ENCODE results near the gene AWAT2. TPM values are rescaled to one million over a fixed set of nuclear protein-coding genes. Genes with fewer than 3 reads are reported as not detected.

The AWAT2 gene
- total and polyA plus RNA-seq, 2 experiments from 2014 or later: not detected

GRCh38 chrX:70088751-70089150 lies 39.0 kb upstream of the AWAT2 start:
- Histone ChIP-seq H3K36me3 (ENCODE audit: low read depth) (no peaks in the 10 kb centered on the region), H3K79me2 (ENCODE audit: insufficient read depth) (no peaks in the 10 kb centered on the region), H2AFZ (no peak overlapping the region; the same call in 1 of the 2 replicates), H3K27me3 (replicated peaks; ENCODE audit: insufficient read depth) (no peaks in the 10 kb centered on the region), H3K27ac (no peak overlapping the region), H3K4me1 (ENCODE audit: insufficient read depth) (peaks cover 22% of the 10 kb centered on the region), H3K4me2 (ENCODE audit: unreplicated experiment) (no peak overlapping the region), H3K4me3 (no peak overlapping the region), H3F3A (ENCODE audit: insufficient read depth) (peaks cover 7% of the 10 kb centered on the region; the same call in 1 of the 2 replicates), H4K20me1 (ENCODE audit: insufficient read depth) (no peaks in the 10 kb centered on the region), H3K9me2 (ENCODE audit: insufficient read depth) (no peaks in the 10 kb centered on the region), H3K9me3 (ENCODE audit: low read depth) (no peaks in the 10 kb centered on the region), H3K9ac (no peak overlapping the region)
- in situ Hi-C loops (cut with MboI): loop anchor here (25.0 kb wide), 1 partner anchor 551 kb away; no protein-coding TSS in a partner anchor
- no peak for TF ChIP-seq EZH2phosphoT487 (IDR thresholded peaks at IDR 0.05; ENCODE audit: insufficient read depth, low read depth)
- TF ChIP-seq EZH2 (IDR thresholded peaks at IDR 0.05; ENCODE audit: insufficient read depth, poor library complexity, severe bottlenecking): no peak
- DNase-seq: no peak

- no peaks in the 10 kb centered on the region for H3K36me3 ChIP-seq (ENCODE audit: low read depth)
- in situ Hi-C loops (cut with MboI): loop anchor here (25.0 kb wide), 1 partner anchor 551 kb away; no protein-coding TSS in a partner anchor
- no peaks in the 10 kb centered on the region for H4K20me1 ChIP-seq (ENCODE audit: insufficient read depth)
- peaks cover 22% of the 10 kb centered on the region for H3K4me1 ChIP-seq (ENCODE audit: insufficient read depth)
- no peaks in the 10 kb centered on the region for H3K9me2 ChIP-seq (ENCODE audit: insufficient read depth)
- H3F3A ChIP-seq (ENCODE audit: insufficient read depth): peaks cover 7% of the 10 kb centered on the region; the same call in 1 of the 2 replicates
- H3K4me3 ChIP-seq: no peak overlapping the region
- TF ChIP-seq EZH2 (IDR thresholded peaks at IDR 0.05; ENCODE audit: insufficient read depth, poor library complexity, severe bottlenecking) (no peak), EZH2phosphoT487 (IDR thresholded peaks at IDR 0.05; ENCODE audit: insufficient read depth, low read depth) (no peak)
- H2AFZ ChIP-seq: peak overlapping the region; percentile 82
- 0 out of 2 replicates have a peak overlapping the region, but pooled peaks have one; percentile 36 for H3K9ac ChIP-seq
- 10 to 12% methylated on average over 9 to 11 of the region's 11 CpGs for WGBS, 2 experiments (ENCODE audit: low coverage in 1 of 2, low lambda C conversion rate in 2 of 2, missing lambda C conversion rate in 2 of 2)
- no peaks in the 10 kb centered on the region for H3K27me3 ChIP-seq (replicated peaks; ENCODE audit: insufficient read depth)
- peak; percentile 50 for DNase-seq
- H3K4me2 ChIP-seq (ENCODE audit: unreplicated experiment): no peak overlapping the region
- peak overlapping the region; percentile 71 for H3K27ac ChIP-seq
- no peaks in the 10 kb centered on the region for H3K9me3 ChIP-seq (ENCODE audit: low read depth)
- no peaks in the 10 kb centered on the region for H3K79me2 ChIP-seq (ENCODE audit: insufficient read depth)
Observed at GRCh38 chrX:70087857-70088630, 38.3 kb upstream of the AWAT2 start.

- Histone ChIP-seq H3K4me2 (ENCODE audit: unreplicated experiment) (no peak overlapping the region), H3K9ac (no peak overlapping the region), H3K79me2 (ENCODE audit: insufficient read depth) (no peaks in the 10 kb centered on the region), H3K9me2 (ENCODE audit: insufficient read depth) (no peaks in the 10 kb centered on the region), H3K9me3 (ENCODE audit: low read depth) (no peaks in the 10 kb centered on the region), H3K4me3 (no peak overlapping the region), H3K27me3 (replicated peaks; ENCODE audit: insufficient read depth) (no peaks in the 10 kb centered on the region), H2AFZ (no peak overlapping the region), H3K4me1 (ENCODE audit: insufficient read depth) (peaks cover 12% of the 10 kb centered on the region), H3K27ac (no peak overlapping the region), H3F3A (ENCODE audit: insufficient read depth) (no peaks in the 10 kb centered on the region), H3K36me3 (ENCODE audit: low read depth) (no peaks in the 10 kb centered on the region), H4K20me1 (ENCODE audit: insufficient read depth) (no peaks in the 10 kb centered on the region)
- TF ChIP-seq EZH2phosphoT487 (IDR thresholded peaks at IDR 0.05; ENCODE audit: insufficient read depth, low read depth) (no peak), EZH2 (IDR thresholded peaks at IDR 0.05; ENCODE audit: insufficient read depth, poor library complexity, severe bottlenecking) (no peak)
- DNase-seq: no peak
- in situ Hi-C loops (cut with MboI): loop anchor here (25.0 kb wide), 1 partner anchor 547 kb away; no protein-coding TSS in a partner anchor
- WGBS, 2 experiments (ENCODE audit: low coverage in 1 of 2, low lambda C conversion rate in 2 of 2, missing lambda C conversion rate in 2 of 2): 20 to 29% methylated on average over 5 of the region's 5 CpGs
Observed at GRCh38 chrX:70084592-70085240, 35.0 kb upstream of the AWAT2 start.

DNA sequence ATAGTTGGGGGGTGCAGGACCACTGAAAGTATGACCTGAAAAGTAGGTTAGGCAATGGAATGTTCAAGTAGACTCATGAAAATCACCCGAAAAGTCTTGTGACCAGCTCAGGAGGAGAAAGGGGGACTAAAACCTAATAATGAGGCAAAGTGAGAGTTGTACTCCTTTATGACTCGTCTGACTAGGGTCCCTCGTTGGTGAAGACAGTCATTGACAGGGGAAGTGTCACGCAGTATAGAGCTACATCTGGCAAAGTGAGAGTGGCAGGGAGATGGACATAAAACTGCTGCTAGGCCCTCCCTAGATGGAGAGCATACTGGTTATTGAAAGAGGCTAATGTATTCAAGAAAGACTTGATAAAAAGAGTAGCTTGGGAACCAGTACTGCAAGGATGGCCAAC lies 33.0 kb upstream of the AWAT2 start:
- Histone ChIP-seq H4K20me1 (ENCODE audit: insufficient read depth) (no peaks in the 10 kb centered on the region), H3K9me3 (ENCODE audit: low read depth) (no peaks in the 10 kb centered on the region), H3K4me3 (no peak overlapping the region), H3K4me1 (ENCODE audit: insufficient read depth) (peaks cover 3% of the 10 kb centered on the region; the same call in 1 of the 2 replicates), H3K36me3 (ENCODE audit: low read depth) (no peaks in the 10 kb centered on the region), H3F3A (ENCODE audit: insufficient read depth) (no peaks in the 10 kb centered on the region), H3K27me3 (replicated peaks; ENCODE audit: insufficient read depth) (no peaks in the 10 kb centered on the region), H2AFZ (no peak overlapping the region), H3K9me2 (ENCODE audit: insufficient read depth) (no peaks in the 10 kb centered on the region), H3K9ac (no peak overlapping the region), H3K4me2 (ENCODE audit: unreplicated experiment) (no peak overlapping the region), H3K27ac (no peak overlapping the region), H3K79me2 (ENCODE audit: insufficient read depth) (no peaks in the 10 kb centered on the region)
- 68 to 75% methylated on average over 4 of the region's 4 CpGs for WGBS, 2 experiments (ENCODE audit: low coverage in 1 of 2, low lambda C conversion rate in 2 of 2, missing lambda C conversion rate in 2 of 2)
- TF ChIP-seq EZH2phosphoT487 (IDR thresholded peaks at IDR 0.05; ENCODE audit: insufficient read depth, low read depth): no peak
- no peak for TF ChIP-seq EZH2 (IDR thresholded peaks at IDR 0.05; ENCODE audit: insufficient read depth, poor library complexity, severe bottlenecking)
- in situ Hi-C loops (cut with MboI): loop anchor here (25.0 kb wide), 1 partner anchor 545 kb away; no protein-coding TSS in a partner anchor
- DNase-seq: no peak
